IMR-90 (cell line): ENCODE measurements around the gene ABHD16A. TPM values are rescaled to one million over a fixed set of nuclear protein-coding genes. Genes with fewer than 3 reads are reported as not detected.

ENCODE experiments used
- ATAC-seq: fragments of 200-7000 bp; cut with Tn5 transposase; 2 replicates; pipeline ENCODE4 v1.9.1; 2020; ENCODE audit warnings: low read depth, mild to moderate bottlenecking, moderate library complexity
- BruUV-seq: library from RNA; stranded (reverse); fragments of 400-500 nt; replicated peaks from 2 replicates; lab custom pipeline; 2021; lab: Mats Ljungman, UMichigan
- CTCF ChIA-PET: fragments of 300-600 bp; formaldehyde crosslinking; extraction: SDS; loops from one replicate; lab custom pipeline; 2021; ENCODE audit warnings: antibody characterized with exemption; lab: Yijun Ruan, JAX
- POLR2A ChIA-PET: fragments of 300-600 bp; sonication (Branson Sonifier 250); formaldehyde crosslinking; loops from one replicate; lab custom pipeline; 2022; ENCODE audit warnings: antibody characterized with exemption; ENCODE audit not compliant: unreplicated experiment; lab: Charles Lee
- DNase-seq: peaks from one replicate; pipeline ENCODE4 v3.0.0; 2013
- H2AFZ ChIP-seq: replicated peaks from 2 replicates; pipeline ENCODE3; 2013; ENCODE audit warnings: low read length, mild to moderate bottlenecking; ENCODE audit not compliant: poor library complexity
- H2AK5ac ChIP-seq: 2 replicates; pipeline ENCODE4 v1.6.1; 2013; ENCODE audit warnings: low read depth, low read length, inconsistent platforms
- H2AK9ac ChIP-seq: replicated peaks from 2 replicates; pipeline ENCODE3; 2013; ENCODE audit warnings: mild to moderate bottlenecking, low read depth, low read length, moderate library complexity; ENCODE audit not compliant: poor library complexity
- H2BK120ac ChIP-seq: 2 replicates; pipeline ENCODE4 v1.6.1; 2013; ENCODE audit warnings: low read depth, low read length, inconsistent platforms
- H2BK15ac ChIP-seq: 3 replicates; pipeline ENCODE4 v1.6.1; 2013; ENCODE audit warnings: low read depth, low read length, inconsistent platforms
- H2BK20ac ChIP-seq: 2 replicates; pipeline ENCODE4 v1.6.1; 2013; ENCODE audit warnings: low read depth, mild to moderate bottlenecking, inconsistent platforms, low read length, moderate library complexity
- H2BK5ac ChIP-seq: 2 replicates; pipeline ENCODE4 v1.6.1; 2013; ENCODE audit warnings: mild to moderate bottlenecking, low read depth, low read length, inconsistent platforms; ENCODE audit not compliant: poor library complexity, severe bottlenecking
- H3K14ac ChIP-seq: replicated peaks from 2 replicates; pipeline ENCODE4 v1.6.1; 2013; ENCODE audit warnings: low read depth, low read length, inconsistent platforms
- H3K18ac ChIP-seq: 2 replicates; pipeline ENCODE4 v1.6.1; 2013; ENCODE audit warnings: low read depth, low read length, control low read depth
- H3K23ac ChIP-seq: 2 replicates; pipeline ENCODE4 v1.6.1; 2013; ENCODE audit warnings: low read depth, low read length, inconsistent platforms
- H3K27ac ChIP-seq: 2 replicates; pipeline ENCODE4 v1.5.1; 2013; ENCODE audit warnings: mild to moderate bottlenecking, control low read depth, low read length; ENCODE audit not compliant: insufficient read depth
- H3K27me3 ChIP-seq: 2 replicates; pipeline ENCODE4 v1.6.1; 2013; ENCODE audit warnings: low read length; ENCODE audit not compliant: control insufficient read depth, insufficient read depth
- H3K36me3 ChIP-seq: 2 replicates; pipeline ENCODE4 v1.6.1; 2013; ENCODE audit warnings: low read length, mixed read lengths; ENCODE audit not compliant: control insufficient read depth, insufficient read depth
- H3K4ac ChIP-seq: 2 replicates; pipeline ENCODE4 v1.6.1; 2013; ENCODE audit warnings: low read depth, low read length, inconsistent platforms
- H3K4me1 ChIP-seq: 2 replicates; pipeline ENCODE4 v1.6.1; 2013; ENCODE audit warnings: low read length, mixed read lengths; ENCODE audit not compliant: control insufficient read depth, insufficient read depth
- H3K4me2 ChIP-seq: 2 replicates; pipeline ENCODE4 v1.6.1; 2013; ENCODE audit warnings: low read depth, mild to moderate bottlenecking, control low read depth, low read length, moderate library complexity
- H3K4me3 ChIP-seq: 2 replicates; pipeline ENCODE4 v1.5.1; 2013; ENCODE audit warnings: low read depth, mild to moderate bottlenecking, control low read depth, low read length, moderate library complexity; ENCODE audit not compliant: insufficient read depth
- H3K56ac ChIP-seq: 2 replicates; pipeline ENCODE4 v1.6.1; 2013; ENCODE audit warnings: low read length, inconsistent platforms; ENCODE audit not compliant: insufficient read depth; ENCODE audit errors: extremely low read depth
- H3K79me1 ChIP-seq, 2 experiments: 2 replicates each; pipeline ENCODE4 v1.6.1; 2013; ENCODE audit warnings: low read length in 2 of 2, inconsistent platforms in 1 of 2, low read depth in 1 of 2
- H3K9ac ChIP-seq: 2 replicates; pipeline ENCODE4 v1.6.1; 2013; ENCODE audit warnings: low read depth, low read length, control low read depth
- H3K9me1 ChIP-seq: 2 replicates; pipeline ENCODE4 v1.6.1; 2013; ENCODE audit warnings: low read length, inconsistent platforms; ENCODE audit not compliant: insufficient read depth
- H3K9me3 ChIP-seq: 2 replicates; pipeline ENCODE4 v1.6.1; 2013; ENCODE audit warnings: low read length; ENCODE audit not compliant: control insufficient read depth, insufficient read depth
- H4K20me1 ChIP-seq: 2 replicates; pipeline ENCODE4 v1.6.1; 2013; ENCODE audit warnings: low read length, inconsistent platforms; ENCODE audit not compliant: insufficient read depth
- H4K5ac ChIP-seq: 2 replicates; pipeline ENCODE4 v1.6.1; 2013; ENCODE audit warnings: mild to moderate bottlenecking, low read depth, low read length, control low read depth
- H4K8ac ChIP-seq, 2 experiments: 2 replicates each; pipeline ENCODE4 v1.6.1; 2013; ENCODE audit warnings: low read depth in 2 of 2, low read length in 2 of 2, control low read depth in 1 of 2, inconsistent platforms in 1 of 2
- H4K91ac ChIP-seq: 2 replicates; pipeline ENCODE4 v1.6.1; 2013; ENCODE audit warnings: low read depth, low read length, inconsistent platforms; ENCODE audit not compliant: insufficient read depth
- BHLHE40 ChIP-seq: fragments of 150-350 bp; IDR thresholded peaks from 2 replicates; pipeline ENCODE4 v1.6.1; 2016; ENCODE audit warnings: mild to moderate bottlenecking, low read depth, low read length
- CEBPB ChIP-seq: IDR thresholded peaks from 2 replicates; pipeline ENCODE4 v1.6.1; 2012; ENCODE audit warnings: low read depth, low read length, improper control_type of control experiment
- CHD1 ChIP-seq: IDR thresholded peaks from 2 replicates; pipeline ENCODE4 v1.6.1; 2012; ENCODE audit warnings: low read depth, low read length, improper control_type of control experiment
- ELK1 ChIP-seq: fragments of 150-350 bp; IDR thresholded peaks from 2 replicates; pipeline ENCODE4 v1.6.1; 2016; ENCODE audit warnings: low read depth, mild to moderate bottlenecking, low read length, moderate library complexity, borderline replicate concordance
- FOS ChIP-seq: fragments of 150-350 bp; IDR thresholded peaks from 2 replicates; pipeline ENCODE4 v1.6.1; 2016; ENCODE audit warnings: low read depth, low read length
- MAFK ChIP-seq: IDR thresholded peaks from 2 replicates; pipeline ENCODE4 v1.6.1; 2012; ENCODE audit warnings: low read depth, low read length, improper control_type of control experiment
- MXI1 ChIP-seq: IDR thresholded peaks from 2 replicates; pipeline ENCODE4 v1.6.1; 2012; ENCODE audit warnings: low read depth, mild to moderate bottlenecking, low read length, moderate library complexity, borderline replicate concordance
- NFE2L2 ChIP-seq: fragments of 150-350 bp; IDR thresholded peaks from 2 replicates; pipeline ENCODE4 v1.6.1; 2016; ENCODE audit warnings: low read depth, mild to moderate bottlenecking, low read length
- POLR2A ChIP-seq: IDR thresholded peaks from 2 replicates; pipeline ENCODE4 v1.6.1; 2012; ENCODE audit warnings: mild to moderate bottlenecking, low read depth, low read length
- RAD21 ChIP-seq: IDR thresholded peaks from 2 replicates; pipeline ENCODE4 v1.6.1; 2012; ENCODE audit warnings: low read length, improper control_type of control experiment
- USF2 ChIP-seq: fragments of 150-350 bp; IDR thresholded peaks from 2 replicates; pipeline ENCODE4 v1.6.1; 2017; ENCODE audit warnings: mild to moderate bottlenecking, antibody characterized with exemption, low read length, low read depth
- WGBS, 2 experiments: methylation state at CpG; one replicate each; pipeline versions ENCODE4 v1.1.5 to v1.1.7; 2013; ENCODE audit warnings: missing lambda C conversion rate in 2 of 2; ENCODE audit not compliant: insufficient read length in 1 of 2; ENCODE audit errors: extremely low coverage in 2 of 2; 5-methylcytosine and 5-hydroxymethylcytosine counted together
- dilution Hi-C: fragments of 300-500 bp; cut with HindIII; formaldehyde crosslinking; loops from one replicate; pipeline ENCODE4 v1.14.3; 2018; ENCODE audit warnings: low sequenced_read_pairs; ENCODE audit not compliant: unreplicated experiment
- in situ Hi-C: fragments of 300-500 bp; cut with MboI; formaldehyde crosslinking; loops from 3 replicates; pipeline ENCODE4 v1.14.3; 2019; ENCODE audit warnings: low sequenced_read_pairs, inconsistent platforms, mixed read lengths
- intact Hi-C: fragments of 100-400 bp; cut with micrococcal nuclease; formaldehyde crosslinking; loops from 2 replicates; pipeline ENCODE4 v1.10.0; 2022
- polyA plus RNA-seq, 3 experiments: library from polyadenylated mRNA; depleted of rRNA; stranded (reverse); fragments of >200 nt; gene quantifications; 2 replicates each; pipeline ENCODE4 v1.2.3, GENCODE V29; 2012; ENCODE audit warnings: low replicate concordance in 1 of 3
- total RNA-seq: library from RNA; depleted of rRNA; stranded (reverse); fragments of >200 nt; gene quantifications from 2 replicates; pipeline ENCODE4 v1.2.3, GENCODE V29; 2012

Gene ABHD16A
- total and polyA plus RNA-seq, 2 of the 4 experiments (the other 2 are of a cell fraction), result 31.5 to 35.1 TPM

GRCh38 chr6:31654574-31655348 lies 48.4 kb downstream of the ABHD16A start (continued):
- no peak for TF ChIP-seq BHLHE40

- CTCF ChIA-PET, result interaction anchor here (0.9 to 1.6 kb wide), 2 partner anchors 11 kb away, joined by 3 to 5 read pairs; partner anchors contain the start of gene GPANK1
- peak overlapping the region; percentile 67 for H3K4me2 ChIP-seq
- intact Hi-C loops, result loop anchor here (1.0 kb wide), 1 partner anchor 33 kb away; the partner anchor contains the start of gene PRRC2A
- ATAC-seq, result peak; percentile 75
- 0 out of 2 replicates have a peak, but pooled peaks cover 4% of the 10 kb centered on the region for H4K20me1 ChIP-seq
- no peaks in the 10 kb centered on the region for H3K9me3 ChIP-seq
- peak overlapping the region; percentile 95 for H4K91ac ChIP-seq
- peak overlapping the region; percentile 56 to 96 for H4K8ac ChIP-seq
- H3K18ac ChIP-seq, result peak overlapping the region; percentile 79
- H4K5ac ChIP-seq, result peak overlapping the region; percentile 77
- H3K27ac ChIP-seq, result peak overlapping the region; percentile 88
- no peak; the same call in 1 of the 2 replicates for TF ChIP-seq POLR2A
- no peak for TF ChIP-seq RAD21
- peak; percentile 22 for TF ChIP-seq BHLHE40
- TF ChIP-seq MXI1, result 0 out of 2 replicates have a peak, but pooled peaks have one; percentile 42
- no peak for TF ChIP-seq MAFK
- TF ChIP-seq CEBPB, result no peak
- no peak for TF ChIP-seq ELK1
- TF ChIP-seq NFE2L2, result no peak
- no peak for TF ChIP-seq USF2
- TF ChIP-seq FOS, result no peak
- no peak for TF ChIP-seq CHD1
- peak overlapping the region; percentile 83; the same call in 2 of the 3 replicates for H2BK15ac ChIP-seq
- peak overlapping the region; percentile 100 for H3K14ac ChIP-seq
- H3K4me1 ChIP-seq, result 0 out of 2 replicates have a peak, but pooled peaks cover 3% of the 10 kb centered on the region
- H3K9me1 ChIP-seq, result peaks cover 17% of the 10 kb centered on the region
- H3K9ac ChIP-seq, result peak overlapping the region; percentile 85
- H3K4me3 ChIP-seq, result peak overlapping the region; percentile 59
- H3K79me1 ChIP-seq, result peaks cover 20 to 71% of the 10 kb centered on the region in 2 experiments; a peak in 3 of 4 replicates
- peak overlapping the region; percentile 98 for H2AK9ac ChIP-seq
- H2AFZ ChIP-seq, result peak overlapping the region; percentile 96
- peaks cover 20% of the 10 kb centered on the region for H3K36me3 ChIP-seq
- in situ Hi-C loops, result no loop called here
- TSS peak; percentile 82 for BruUV-seq
- no peak for DNase-seq
- 8% methylated on average over 8 of the region's 37 CpGs; no CpG with 5 or more reads in 1 of the 2 experiments for whole genome bisulfite sequencing, 2 experiments
- peak overlapping the region; percentile 99 for H3K56ac ChIP-seq
- peak overlapping the region; percentile 93 for H2BK5ac ChIP-seq
- H3K23ac ChIP-seq, result peak overlapping the region; percentile 100
- peak overlapping the region; percentile 90 for H2BK120ac ChIP-seq
- peak overlapping the region; percentile 99 for H3K4ac ChIP-seq
- H2AK5ac ChIP-seq, result peak overlapping the region; percentile 96
- dilution Hi-C loops, result no loop called here
- H3K27me3 ChIP-seq, result no peaks in the 10 kb centered on the region
- POLR2A ChIA-PET, result interaction anchor here (0.6 to 2.5 kb wide), 3 partner anchors 10 to 106 kb away, joined by 3 to 10 read pairs (median 8); partner anchors contain the start of gene NFKBIL1
- H2BK20ac ChIP-seq, result no peak overlapping the region
Observed at GRCh38 chr6:31652925-31653724, 50.0 kb downstream of the ABHD16A start.
